GM21381 (cell line): ENCODE data around the gene TRAK1.

Experiments used
- ATAC-seq: cut with Tn5 transposase; IDR thresholded peaks from one replicate; pipeline ENCODE4 v1.9.1; 2021; ENCODE audit warnings: mild to moderate bottlenecking, moderate library complexity; ENCODE audit not compliant: unreplicated experiment

TRAK1 gene

DNA sequence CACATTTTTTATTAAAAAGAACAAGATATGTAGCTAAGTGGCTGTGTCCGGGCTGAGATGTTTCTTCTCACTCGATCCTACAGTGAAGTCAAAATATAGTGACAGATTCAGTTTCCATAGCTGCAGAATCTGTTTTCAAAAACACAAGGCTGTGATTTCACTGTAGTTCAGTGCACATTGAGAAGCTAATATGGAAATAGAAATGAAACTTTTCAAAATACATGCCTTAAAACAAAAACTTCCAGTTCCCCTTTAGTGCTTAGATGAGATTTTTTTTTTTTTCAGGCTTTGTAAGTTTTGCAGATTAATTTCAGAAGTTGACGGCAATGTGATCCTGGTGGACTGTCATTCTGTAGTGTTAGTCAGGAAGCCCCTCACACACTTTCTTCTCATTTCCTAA, 23.8 kb upstream of the TRAK1 start:
- peak; percentile 86 for ATAC-seq

DNA sequence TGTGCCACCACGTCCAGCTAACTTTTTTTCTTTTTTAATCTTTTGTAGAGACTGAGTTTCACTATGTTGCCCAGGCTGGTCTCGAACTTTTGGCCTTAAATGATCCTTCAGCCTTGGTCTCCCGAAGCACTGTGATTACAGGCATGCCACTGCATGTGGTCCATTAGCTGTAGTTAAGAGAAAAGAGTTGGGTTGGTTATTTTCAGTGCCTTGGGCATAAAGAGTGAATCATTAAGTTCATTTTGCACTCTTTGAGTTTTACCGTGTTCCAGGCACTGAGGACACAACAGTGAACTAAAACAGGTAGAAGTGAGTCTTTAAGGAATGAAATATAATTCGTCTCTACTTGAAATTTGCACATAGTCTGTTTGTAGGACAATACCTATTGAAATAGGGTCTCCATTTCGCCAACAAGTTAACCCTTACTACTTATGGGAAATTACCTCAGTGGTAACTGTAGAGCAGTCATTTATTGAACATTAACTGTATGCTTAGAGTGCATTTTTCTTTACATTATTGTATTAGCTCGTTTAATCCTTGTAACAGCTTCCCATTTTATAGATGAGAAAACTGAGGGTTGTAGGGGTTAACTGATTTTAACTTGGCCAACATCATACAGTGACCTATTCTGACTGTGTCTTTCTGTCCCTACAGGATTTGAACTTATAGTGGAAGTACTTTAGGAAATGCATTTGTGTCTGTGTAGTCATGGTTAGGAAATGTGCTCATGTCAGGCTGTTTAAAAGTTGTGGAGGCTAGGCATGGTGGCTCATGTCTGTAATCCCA, 22.7 kb upstream of the TRAK1 start:
- no peak for ATAC-seq

DNA sequence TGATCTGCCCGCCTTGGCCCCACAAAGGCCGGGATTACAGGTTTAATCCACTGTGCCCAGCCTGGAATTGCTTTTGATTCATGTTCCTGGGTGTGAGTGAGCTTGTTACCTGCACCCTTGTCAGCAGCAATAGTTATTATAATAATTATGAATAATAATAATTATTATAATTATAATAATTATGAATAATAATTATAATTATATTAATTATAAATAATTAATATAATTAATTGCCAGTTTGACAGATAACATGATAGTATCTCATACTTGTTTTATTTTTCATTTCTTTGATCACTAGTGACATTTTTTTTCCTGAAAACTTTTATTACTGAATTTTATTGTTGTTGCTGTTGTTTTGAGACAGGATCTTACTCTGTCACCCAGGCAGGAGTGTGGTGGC, 21.1 kb upstream of the TRAK1 start:
- no peak for ATAC-seq

DNA sequence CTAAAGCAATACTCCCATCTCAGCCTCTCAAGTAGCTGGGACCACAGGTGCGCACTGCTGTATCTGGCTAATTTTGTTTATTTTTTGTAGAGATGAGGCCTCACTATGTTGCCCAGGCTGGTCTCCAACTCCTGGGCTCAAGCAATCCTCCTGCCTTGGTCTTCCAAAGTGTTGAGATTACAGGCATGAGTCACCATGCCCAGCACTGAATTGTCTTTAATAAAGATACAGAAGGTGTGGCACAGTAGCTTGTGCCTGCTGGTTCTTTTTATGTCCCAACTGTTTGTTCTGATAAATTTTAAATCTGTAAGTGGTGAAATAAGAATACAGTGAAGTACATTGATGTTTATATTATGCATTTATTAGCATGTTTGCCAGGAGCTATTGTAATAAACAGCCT, 20.6 kb upstream of the TRAK1 start:
- no peak for ATAC-seq

DNA sequence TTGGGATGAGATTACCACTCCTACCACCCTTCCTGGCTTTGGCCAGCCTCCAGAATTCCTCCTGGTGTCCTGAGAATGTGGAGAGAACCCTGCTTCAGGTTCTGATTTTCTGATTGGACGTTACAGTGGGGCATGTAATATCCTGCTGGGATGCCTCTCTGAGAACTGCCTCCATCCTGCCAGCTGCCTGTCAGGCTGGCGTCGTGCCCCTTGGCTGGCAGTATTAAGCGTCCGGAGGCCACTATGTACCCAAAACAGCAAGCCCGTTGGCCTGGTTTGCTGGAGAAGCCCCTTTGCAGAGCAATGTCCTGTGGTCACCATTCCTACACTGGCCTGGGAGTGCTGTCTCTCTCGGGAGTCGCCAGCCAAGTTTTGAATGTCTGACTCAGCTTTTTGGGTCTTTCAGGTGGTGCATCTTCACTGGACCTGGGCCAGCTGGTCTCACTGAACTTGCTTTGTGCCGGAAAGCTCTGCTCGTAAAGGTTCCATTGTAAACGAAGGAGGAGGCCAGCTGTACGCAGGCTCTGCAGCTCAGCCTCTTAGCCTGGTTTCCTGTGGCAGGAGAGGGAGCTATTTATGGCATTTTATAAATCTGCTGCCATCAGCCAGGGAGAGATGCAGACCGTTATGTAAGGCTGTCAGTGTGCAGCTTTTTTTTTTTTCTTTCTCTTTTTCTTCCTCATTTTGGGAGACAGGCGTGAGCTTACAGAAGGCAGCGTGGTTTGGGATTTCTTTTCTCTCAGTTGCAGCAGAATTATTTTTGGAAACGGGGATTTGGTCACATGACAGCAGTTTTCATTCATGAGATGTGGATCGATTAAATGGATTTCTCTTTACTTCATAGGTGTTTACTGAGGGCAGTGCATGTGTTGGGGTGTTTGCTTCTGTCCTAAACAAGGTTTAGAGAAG, 19.0 kb upstream of the TRAK1 start:
- peak; percentile 50 for ATAC-seq

DNA sequence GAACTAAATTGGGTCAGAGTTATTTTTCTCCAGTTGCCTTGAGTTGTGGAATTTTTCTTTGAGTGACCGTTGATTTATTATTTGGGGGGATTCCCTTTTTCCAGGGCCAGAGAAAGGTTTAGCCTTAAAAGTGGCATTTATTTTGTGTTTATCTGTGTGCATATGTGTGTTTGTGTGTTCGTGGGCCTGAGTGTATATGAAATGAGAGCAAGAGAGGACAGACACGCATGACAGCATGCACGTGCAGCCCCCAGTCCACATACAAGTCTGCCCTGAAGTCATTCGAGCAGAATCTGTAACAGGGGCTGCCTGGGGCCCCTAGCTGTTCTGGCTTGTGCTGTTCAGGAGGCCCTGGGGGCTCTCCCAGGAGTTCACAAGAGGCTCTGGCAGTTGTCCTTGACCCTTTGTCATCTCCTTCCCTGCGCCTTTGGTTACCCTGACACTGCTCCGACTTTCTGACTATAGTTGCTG, 18.3 kb upstream of the TRAK1 start:
- ATAC-seq, result no peak

DNA sequence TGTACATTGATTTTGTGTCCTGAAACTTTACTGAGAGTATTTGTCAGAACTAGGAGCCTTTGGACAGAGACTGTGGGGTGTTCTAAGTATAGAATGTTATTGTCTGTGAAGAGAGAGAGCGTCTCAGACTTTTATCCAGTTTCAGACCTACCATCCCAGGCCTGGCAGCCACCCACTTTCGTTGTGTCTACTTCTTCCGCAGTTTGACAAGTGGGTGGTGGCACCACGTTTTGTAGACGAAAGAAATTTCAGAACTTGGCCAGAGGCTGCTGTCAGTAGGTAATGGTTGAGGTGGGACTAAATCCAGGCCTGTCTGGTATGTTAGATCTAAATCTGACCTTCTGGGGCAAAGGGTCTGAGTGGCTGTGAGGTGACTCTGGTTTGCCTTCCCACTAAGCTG, 13.4 kb upstream of the TRAK1 start:
- ATAC-seq, result no peak

DNA sequence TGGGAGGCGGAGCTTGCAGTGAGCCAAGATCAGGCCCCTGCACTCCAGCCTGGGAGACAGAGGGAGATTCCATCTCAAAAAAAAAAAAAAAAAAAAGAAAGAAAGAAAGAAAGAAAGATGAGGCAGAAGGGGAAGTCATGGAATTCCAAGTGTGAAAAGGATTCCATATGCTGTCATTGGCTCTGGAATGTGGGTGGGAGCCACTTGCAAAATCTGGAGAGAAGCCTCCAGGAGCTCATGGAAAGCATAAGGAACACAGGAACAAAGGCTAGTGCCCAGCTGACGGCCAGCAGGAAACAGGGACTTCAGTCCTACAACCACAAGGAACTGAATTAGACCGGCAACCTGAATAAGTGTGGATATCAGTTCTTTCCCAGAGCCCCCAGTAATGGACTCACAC, 12.5 kb upstream of the TRAK1 start:
- no peak for ATAC-seq

DNA sequence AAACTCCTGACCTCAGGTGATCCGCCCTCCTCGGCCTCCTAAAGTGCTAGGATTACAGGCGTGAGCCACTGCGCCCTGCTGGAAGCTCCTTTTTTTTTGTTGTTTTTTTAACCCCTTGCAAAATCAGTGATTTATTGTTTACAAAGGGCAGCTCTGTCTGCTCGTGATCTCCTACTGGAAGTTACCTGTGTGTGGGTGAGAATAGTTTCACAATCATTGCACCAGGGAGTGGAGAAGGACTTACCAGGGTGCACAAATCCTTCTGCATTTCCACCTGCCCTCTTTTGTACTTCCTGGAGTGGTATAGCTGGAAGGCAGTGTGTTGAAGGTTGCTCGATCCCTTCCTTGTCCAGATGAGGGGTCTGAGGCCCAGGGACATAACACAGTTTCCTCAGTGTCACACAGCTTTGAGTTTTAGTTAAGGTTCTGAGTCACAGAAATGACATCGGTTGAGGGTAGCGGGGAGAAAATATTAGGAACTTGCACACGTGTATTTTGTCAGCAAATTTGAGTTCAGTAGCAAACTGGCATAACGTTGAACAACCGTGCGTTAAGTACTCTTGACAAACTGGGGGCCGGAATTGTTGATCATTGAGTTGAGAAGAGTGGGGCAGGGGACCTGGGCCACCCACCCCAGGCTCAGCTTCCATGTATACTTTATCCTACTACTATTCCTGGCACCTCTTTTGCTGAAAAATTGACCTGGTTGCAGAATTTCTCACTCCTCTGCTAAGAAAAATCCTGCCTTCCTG, 11.3 kb upstream of the TRAK1 start:
- no peak for ATAC-seq

DNA sequence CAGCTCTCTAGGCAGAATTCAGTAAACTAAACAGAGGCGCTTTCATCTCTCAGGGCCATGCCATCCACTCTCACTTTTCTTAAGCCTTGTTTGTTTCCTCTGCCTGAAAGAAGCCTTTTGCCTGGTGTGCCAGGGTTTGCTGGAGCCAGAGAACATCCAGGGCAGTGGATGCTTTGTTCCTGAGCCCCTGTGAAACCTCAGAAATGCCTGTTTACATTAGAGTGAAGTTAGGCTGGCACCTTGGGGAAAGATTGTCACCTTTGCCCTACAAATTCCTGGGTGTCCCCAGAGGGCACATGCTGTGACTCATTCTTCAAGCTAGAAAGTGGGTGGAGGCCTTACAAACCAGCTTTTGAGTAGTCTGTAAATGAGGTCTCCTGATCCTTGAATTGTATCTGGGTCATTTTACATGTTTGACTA, 10.7 kb upstream of the TRAK1 start:
- ATAC-seq, result no peak

DNA sequence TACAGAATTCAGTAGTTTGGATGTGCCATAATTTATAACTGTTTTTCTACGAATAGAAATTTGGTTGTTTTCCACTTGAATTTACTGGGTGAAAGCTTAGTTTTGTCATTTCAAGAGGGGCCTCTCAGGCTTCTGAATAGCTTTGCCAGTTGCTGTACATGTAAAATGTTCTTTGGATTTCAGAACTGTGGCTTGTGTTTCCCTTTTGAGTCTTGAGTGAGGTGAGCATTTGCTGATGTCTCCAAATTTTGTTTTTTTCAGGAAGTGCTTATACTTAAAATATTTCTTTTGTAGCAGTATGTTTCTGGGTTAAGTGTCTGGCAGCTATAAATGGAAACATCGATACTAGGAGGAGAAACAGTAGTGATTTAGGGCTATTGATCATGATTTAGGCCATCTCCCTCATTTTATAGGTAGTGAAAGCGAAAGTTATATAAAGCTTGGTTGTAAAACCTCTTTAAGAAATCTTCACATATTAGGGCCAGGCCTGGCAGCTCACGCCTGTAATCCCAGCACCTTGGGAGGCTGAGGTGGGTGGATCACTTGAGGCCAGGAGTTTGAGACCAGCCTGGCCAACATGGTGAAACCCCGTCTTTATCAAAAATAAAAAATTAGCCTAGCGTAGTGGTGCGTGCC, 9.2 kb upstream of the TRAK1 start:
- ATAC-seq, result peak; percentile 39

DNA sequence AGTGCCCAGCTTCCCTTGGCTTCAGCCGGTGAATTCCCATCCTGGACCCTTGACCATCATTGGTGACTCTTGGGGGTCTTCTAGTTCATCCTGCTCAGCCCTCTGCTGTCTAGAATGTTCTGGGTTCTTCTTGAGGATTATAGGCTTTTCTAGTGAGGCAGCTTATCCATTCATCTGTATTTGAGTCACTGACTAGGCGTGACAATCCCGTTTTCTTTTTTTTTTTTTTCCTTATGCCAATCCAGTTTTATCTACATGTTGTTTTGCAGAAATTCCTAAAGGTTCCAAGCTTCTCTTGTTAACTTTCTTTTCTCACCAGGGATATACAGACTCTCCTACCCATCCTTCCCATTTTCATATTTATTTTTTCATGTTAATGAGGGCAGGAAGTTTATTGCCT, 6.6 kb upstream of the TRAK1 start:
- no peak for ATAC-seq

DNA sequence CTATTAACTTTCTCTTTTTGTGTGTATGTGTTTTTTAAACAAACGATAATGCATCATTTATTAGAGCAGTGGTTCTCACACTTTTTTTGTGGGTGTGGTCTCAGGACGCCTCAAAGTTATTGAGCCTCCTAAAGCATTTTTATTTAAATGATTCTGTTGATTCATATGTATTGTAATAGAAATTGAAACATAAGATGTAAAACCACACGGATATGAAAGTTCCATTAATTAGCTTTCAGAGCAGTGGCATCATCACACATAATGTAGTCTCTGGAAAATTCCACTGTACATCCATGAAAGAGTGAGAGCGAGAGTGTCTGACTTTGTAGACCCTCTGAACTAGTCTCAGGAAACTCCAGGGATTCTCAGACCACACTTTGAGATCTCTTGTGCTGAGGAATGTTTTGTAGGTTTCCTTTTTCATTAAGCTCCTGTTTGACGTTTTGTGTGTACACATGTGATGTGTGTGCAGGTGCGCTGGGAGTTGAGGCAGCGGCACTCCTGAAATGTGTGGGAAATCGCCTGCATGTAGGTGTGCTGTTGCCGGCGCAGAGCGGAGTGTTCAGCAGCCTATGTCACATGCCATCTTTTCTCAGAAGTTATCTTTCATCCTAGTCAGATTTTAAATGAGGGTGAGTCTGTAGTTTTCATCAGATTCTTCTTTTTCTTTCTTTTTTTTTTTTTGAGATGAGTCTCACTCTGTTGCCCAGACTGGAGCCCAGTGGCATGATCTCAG, 5.3 kb upstream of the TRAK1 start:
- ATAC-seq, result no peak

DNA sequence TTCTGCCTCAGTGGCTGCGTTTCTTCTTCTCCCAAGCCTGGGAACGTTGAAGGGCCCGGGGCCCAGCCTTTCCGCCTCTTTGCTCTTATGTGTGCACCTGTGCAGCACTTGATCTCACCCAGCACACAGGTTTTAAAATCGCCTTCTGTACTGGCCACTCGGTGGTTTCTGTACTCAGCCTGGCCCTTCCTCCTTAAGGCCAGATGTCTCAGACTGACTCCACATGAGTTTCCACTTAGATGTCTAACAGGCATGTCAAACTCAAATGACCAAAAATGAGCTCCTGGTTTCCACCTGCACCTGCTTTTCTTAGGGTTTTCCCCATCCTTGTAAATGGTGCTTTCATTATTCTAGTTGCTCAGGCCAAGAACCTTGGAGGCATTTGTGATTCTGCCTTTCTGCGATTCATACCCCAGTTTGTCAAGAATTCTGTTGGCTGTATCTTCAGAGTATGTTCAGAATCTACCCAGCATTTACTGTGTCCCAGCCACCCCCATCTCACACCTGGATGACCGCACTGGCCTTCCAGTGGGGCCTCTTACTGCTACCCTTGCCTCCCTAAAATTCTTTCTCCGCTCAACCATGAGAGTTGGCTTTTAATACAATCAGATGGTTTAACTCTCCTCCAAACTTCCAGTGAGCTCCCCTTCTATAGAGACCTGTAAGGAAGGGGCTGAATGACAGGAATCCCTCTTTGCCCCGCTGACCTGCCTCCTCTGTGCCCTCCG, 2.2 kb upstream of the TRAK1 start:
- no peak for ATAC-seq

DNA sequence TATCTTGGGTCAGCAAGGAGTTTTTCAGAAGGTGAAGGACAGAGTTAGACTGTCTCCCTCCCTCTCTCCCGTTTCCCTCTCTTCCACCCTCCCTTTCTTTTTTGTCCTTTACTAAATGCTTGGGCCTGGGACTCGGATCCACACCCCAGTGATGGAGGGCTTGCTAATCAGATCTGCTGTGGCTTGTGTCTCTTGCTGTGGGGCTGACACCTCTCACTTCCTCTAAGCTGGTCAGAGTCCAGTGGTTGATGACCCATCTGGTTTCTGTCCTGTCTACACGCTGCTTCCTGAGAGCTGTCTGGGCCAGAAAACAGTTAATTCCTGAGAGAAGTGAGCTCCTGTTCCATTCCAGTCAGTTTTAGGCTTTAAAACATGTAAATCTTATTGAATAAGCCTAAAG, 849 bp downstream of the TRAK1 start:
- ATAC-seq, result no peak

DNA sequence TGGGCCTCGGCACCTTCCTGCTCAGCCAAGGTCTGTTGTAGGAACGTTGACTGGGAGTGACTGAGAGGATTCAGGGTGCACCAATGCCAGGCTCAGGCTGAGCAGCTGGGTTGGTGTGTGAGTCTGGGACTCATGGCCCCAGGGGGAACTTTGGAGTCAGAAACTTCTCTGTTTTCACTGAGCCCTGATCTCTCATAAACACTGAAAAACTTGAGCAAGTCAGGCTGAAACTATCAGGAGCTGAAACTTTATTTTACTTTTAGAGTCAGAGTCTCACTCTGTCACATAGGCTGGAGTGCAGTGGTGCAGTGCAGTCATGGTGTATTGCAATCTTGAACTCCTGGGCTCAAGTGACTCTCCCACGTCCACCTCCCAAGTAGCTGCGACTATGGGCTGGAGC, 3.0 kb downstream of the TRAK1 start:
- ATAC-seq, result peak; percentile 71

DNA sequence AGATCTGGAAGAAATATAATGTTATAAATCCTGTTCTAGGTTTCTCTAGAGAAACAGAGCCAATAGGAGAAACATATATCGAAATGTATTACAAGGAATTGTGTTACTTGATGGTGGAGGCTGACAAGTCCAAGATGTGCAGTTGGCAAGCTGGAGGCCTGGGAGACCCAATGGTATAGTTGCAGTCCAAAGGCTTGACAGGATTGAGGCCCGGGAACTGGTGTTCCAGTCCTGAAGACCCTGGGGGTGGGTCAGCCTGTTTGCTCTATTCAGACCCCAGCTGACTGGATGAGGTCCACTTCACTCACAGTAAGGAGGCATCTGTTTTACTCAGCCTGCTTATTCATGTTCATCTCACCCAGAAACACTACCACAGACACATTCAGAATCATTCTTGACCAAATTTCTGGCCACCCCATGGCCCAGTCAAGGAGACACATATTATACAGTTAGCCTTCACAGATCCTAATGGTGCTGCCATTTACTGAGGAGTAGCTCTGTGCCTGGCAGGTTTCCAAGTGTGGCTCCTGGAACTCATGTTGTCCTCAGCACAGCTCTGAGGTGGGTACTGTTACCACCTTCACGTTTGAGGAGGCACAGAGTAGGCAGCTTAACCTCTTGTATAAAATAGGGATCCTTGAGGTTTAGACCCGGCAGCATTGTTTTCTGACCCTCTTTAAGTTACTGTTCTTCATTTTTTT, 3.7 kb downstream of the TRAK1 start:
- ATAC-seq, result no peak

DNA sequence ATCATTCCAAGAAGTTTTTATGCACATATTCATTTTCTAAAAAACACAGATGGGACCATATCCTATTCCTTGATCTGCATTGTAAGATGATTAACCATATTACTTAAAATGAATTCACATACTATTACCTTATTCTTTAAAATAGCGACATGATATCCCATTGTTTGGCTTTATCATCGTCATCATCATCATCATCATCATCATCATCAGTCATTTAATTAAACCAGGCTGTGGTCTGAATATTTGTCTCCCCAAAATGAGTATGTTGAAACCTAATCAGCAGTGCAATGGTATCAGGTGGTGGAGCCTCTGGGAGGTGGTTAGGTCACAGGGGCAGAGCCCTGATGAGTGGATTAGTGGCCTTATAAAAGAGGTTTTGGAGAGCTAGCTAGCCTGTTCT, 4.4 kb downstream of the TRAK1 start:
- ATAC-seq, result no peak
